GM21390 (cell line): ENCODE results near the gene KRTAP23-1.

Experiments used
- ATAC-seq: cut with Tn5 transposase; IDR thresholded peaks from one replicate; pipeline ENCODE4 v1.9.1; 2021; ENCODE audit not compliant: unreplicated experiment

The KRTAP23-1 gene

DNA sequence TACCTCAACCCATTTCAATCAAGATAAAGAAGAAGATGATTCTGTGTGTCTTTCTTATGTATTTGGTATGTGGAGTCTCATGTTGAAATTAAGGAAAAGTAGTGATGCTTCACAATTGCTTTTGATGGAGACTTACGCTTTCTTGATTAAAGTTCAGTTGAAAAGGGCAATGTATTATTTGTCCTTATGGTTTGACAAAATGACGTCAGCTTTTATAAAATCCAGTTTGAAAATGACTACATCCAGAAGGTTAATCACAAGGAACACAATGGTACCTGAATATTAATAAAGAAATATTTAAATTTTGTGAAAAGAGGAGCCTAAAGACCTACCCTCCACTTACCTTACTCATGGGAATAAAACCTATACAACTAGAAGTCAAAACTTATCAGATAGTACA is 32.7 kb downstream of the KRTAP23-1 start:
- ATAC-seq, result no peak

DNA sequence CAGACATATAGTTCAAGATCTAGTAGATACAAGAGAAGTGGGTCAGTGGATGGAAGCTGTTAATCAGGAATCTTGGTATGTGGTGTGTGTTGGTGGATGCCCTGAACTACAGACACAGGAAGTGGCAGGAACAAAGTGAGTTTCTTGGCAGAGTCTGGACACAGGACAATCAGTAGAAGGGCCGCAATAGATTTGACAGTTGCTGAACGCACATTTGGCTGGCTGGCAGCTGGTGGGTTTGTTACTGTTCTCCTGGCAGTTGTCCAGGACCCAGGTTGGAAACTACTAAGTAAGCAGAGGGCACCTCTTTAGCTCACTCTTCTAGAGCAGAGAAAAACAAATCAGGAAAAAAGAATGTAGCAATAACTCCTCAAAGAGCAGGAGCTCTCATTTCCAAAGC is 41.5 kb downstream of the KRTAP23-1 start:
- ATAC-seq, result no peak

DNA sequence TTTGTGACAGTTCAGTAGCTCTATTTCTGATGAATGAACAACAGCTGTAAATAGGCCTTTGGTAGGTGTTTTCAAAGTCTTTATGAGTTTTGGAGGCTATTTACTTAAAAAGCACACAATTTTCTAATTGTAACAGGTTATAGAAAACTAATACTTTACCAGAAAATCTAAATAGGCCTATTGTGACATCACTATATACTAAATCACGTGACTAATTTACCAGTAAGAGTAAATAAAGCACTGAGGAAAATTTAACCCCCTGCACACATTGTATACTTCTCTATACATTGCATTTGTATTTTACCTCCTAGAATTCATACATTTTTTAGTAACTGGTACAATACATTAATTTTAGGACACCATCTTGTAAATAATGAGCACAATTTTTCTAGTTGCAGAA is 43.3 kb downstream of the KRTAP23-1 start:
- no peak for ATAC-seq
